ENCODE results near the gene CD84.

DNA sequence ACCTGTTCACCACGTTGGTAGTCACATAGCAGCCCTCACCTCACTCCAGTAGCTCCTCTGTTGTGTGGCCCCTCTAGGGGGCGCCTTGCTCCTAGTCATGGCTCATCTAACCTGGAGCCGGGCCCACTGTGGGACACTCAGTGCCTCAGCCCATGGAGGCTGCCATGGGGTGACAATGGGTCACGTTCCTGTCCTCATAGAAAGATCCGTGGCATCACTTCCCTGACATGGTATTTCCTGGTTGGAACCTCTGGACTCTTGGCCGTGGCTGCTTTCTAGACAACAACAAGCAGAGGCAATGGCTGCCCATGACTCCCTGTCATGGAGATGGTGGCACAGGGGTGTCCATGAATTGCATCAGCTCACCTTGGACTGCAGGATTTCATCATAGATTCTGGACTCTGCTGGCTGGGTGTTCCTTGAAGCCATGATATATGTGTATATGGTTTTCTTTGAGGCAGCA is 28.7 kb downstream of the CD84 start:
- TF ChIP-seq, protein P1, sequence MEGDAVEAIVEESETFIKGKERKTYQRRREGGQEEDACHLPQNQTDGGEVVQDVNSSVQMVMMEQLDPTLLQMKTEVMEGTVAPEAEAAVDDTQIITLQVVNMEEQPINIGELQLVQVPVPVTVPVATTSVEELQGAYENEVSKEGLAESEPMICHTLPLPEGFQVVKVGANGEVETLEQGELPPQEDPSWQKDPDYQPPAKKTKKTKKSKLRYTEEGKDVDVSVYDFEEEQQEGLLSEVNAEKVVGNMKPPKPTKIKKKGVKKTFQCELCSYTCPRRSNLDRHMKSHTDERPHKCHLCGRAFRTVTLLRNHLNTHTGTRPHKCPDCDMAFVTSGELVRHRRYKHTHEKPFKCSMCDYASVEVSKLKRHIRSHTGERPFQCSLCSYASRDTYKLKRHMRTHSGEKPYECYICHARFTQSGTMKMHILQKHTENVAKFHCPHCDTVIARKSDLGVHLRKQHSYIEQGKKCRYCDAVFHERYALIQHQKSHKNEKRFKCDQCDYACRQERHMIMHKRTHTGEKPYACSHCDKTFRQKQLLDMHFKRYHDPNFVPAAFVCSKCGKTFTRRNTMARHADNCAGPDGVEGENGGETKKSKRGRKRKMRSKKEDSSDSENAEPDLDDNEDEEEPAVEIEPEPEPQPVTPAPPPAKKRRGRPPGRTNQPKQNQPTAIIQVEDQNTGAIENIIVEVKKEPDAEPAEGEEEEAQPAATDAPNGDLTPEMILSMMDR (optimal IDR thresholded peaks at IDR 0.05 in 1 of 3, IDR thresholded peaks at IDR 0.05 in 1 of 3, conservative IDR thresholded peaks at IDR 0.05 in 1 of 3; ENCODE audit: extremely low read depth in 1 of 3, insufficient read depth in 2 of 3, low read length in 3 of 3) = peak in 1 of 3 experiments; percentile 22
- TF ChIP-seq EZH2 (IDR thresholded peaks at IDR 0.05; ENCODE audit: low read length) = no peak
